WTC11 (cell line): ENCODE measurements around the gene BZW2. TPM values are rescaled to one million over a fixed set of nuclear protein-coding genes. Genes with fewer than 3 reads are reported as not detected.

ENCODE experiments used
- ATAC-seq: fragments of 200-7000 bp; cut with Tn5 transposase; 2 replicates; pipeline ENCODE4 v1.10.0; 2021; ENCODE audit warnings: mild to moderate bottlenecking, moderate library complexity
- CTCF ChIA-PET: fragments of 300-600 bp; sonication (Branson Sonifier 250); formaldehyde crosslinking; loops from one replicate; lab custom pipeline; 2021; ENCODE audit warnings: antibody characterized with exemption; lab: Charles Lee
- POLR2A ChIA-PET: fragments of 350-600 bp; sonication (Branson Sonifier 250); formaldehyde crosslinking; loops from one replicate; lab custom pipeline; 2021; ENCODE audit warnings: antibody characterized with exemption; lab: Charles Lee
- DNase-seq: peaks from one replicate; pipeline ENCODE4 v3.0.0; 2021; ENCODE audit warnings: low spot score
- H3K27ac Mint-ChIP-seq: 2 replicates; pipeline ENCODE4 v1.8.0; 2021; ENCODE audit warnings: mixed read lengths
- H3K27me3 Mint-ChIP-seq: 2 replicates; pipeline ENCODE4 v1.8.0; 2021; ENCODE audit warnings: low read depth, mild to moderate bottlenecking, moderate library complexity, mixed read lengths
- H3K36me3 Mint-ChIP-seq: 2 replicates; pipeline ENCODE4 v1.8.0; 2021; ENCODE audit warnings: mixed read lengths
- H3K4me1 Mint-ChIP-seq: 2 replicates; pipeline ENCODE4 v1.8.0; 2022; ENCODE audit warnings: mixed read lengths
- H3K4me3 Mint-ChIP-seq: 2 replicates; pipeline ENCODE4 v1.8.0; 2021; ENCODE audit warnings: mild to moderate bottlenecking, moderate library complexity, mixed read lengths
- H3K9me3 Mint-ChIP-seq: 2 replicates; pipeline ENCODE4 v1.8.0; 2021; ENCODE audit warnings: mixed read lengths
- ATF1 ChIP-seq: sonication (generic); formaldehyde crosslinking; IDR thresholded peaks from 2 replicates; pipeline ENCODE4 v1.8.1; 2023; ENCODE audit warnings: mild to moderate bottlenecking, moderate library complexity, missing genetic modification reagents
- ELF4 ChIP-seq: sonication (generic); formaldehyde crosslinking; IDR thresholded peaks from 2 replicates; pipeline ENCODE4 v1.8.1; 2022; ENCODE audit warnings: low read depth, mild to moderate bottlenecking, moderate library complexity, missing genetic modification reagents
- FOXJ3 ChIP-seq: sonication (generic); formaldehyde crosslinking; IDR thresholded peaks from 2 replicates; pipeline ENCODE4 v1.9.0; 2021; ENCODE audit warnings: missing genetic modification reagents, mild to moderate bottlenecking, borderline replicate concordance
- GABPB1 ChIP-seq: sonication (generic); formaldehyde crosslinking; IDR thresholded peaks from 2 replicates; pipeline ENCODE4 v1.8.1; 2023; ENCODE audit warnings: mild to moderate bottlenecking, missing genetic modification reagents
- JUN ChIP-seq: sonication (generic); formaldehyde crosslinking; IDR thresholded peaks from 2 replicates; pipeline ENCODE4 v1.8.0; 2023; ENCODE audit warnings: mild to moderate bottlenecking, missing genetic modification reagents
- NFE2L1 ChIP-seq: sonication (generic); formaldehyde crosslinking; IDR thresholded peaks from 2 replicates; pipeline ENCODE4 v1.8.1; 2023; ENCODE audit warnings: missing genetic modification reagents
- NR1H2 ChIP-seq: sonication (generic); formaldehyde crosslinking; IDR thresholded peaks from 2 replicates; pipeline ENCODE4 v1.9.0; 2021; ENCODE audit warnings: mild to moderate bottlenecking, moderate library complexity, missing genetic modification reagents
- RELA ChIP-seq: sonication (generic); formaldehyde crosslinking; IDR thresholded peaks from 2 replicates; pipeline ENCODE4 v1.8.1; 2022; ENCODE audit warnings: missing genetic modification reagents, mild to moderate bottlenecking, borderline replicate concordance
- SMAD3 ChIP-seq: sonication (generic); formaldehyde crosslinking; IDR thresholded peaks from 2 replicates; pipeline ENCODE4 v1.8.0; 2022; ENCODE audit warnings: missing genetic modification reagents, mild to moderate bottlenecking, borderline replicate concordance
- SOX15 ChIP-seq: fragments of 250-450 bp; sonication (Bioruptor Pico); IDR thresholded peaks from 2 replicates; pipeline ENCODE4 v1.9.0; 2021; ENCODE audit warnings: mild to moderate bottlenecking
- TEAD4 ChIP-seq: sonication (generic); formaldehyde crosslinking; IDR thresholded peaks from 2 replicates; pipeline ENCODE4 v1.8.0; 2022; ENCODE audit warnings: mild to moderate bottlenecking, missing genetic modification reagents
- ZBTB21 ChIP-seq: sonication (generic); formaldehyde crosslinking; IDR thresholded peaks from 2 replicates; pipeline ENCODE4 v1.8.1; 2023; ENCODE audit warnings: mild to moderate bottlenecking, missing genetic modification reagents, borderline replicate concordance
- ZNF396 ChIP-seq: fragments of 250-450 bp; sonication (Bioruptor Pico); IDR thresholded peaks from 2 replicates; pipeline ENCODE4 v1.8.0; 2021; ENCODE audit warnings: mild to moderate bottlenecking, moderate library complexity, borderline replicate concordance
- total RNA-seq: library from RNA; stranded (reverse); gene quantifications from 3 replicates; pipeline ENCODE4 v1.2.3, GENCODE V29; 2021
- TF ChIP-seq, protein P1 (sequence below): fragments of 250-450 bp; sonication (Bioruptor Pico); IDR thresholded peaks from 2 replicates; pipeline ENCODE4 v1.9.0; 2021; ENCODE audit warnings: mild to moderate bottlenecking
- TF ChIP-seq, protein P2 (sequence below): sonication (generic); formaldehyde crosslinking; conservative IDR thresholded peaks from 2 replicates; pipeline ENCODE4 v1.8.1; 2023; ENCODE audit warnings: mild to moderate bottlenecking, low read depth, missing genetic modification reagents, moderate library complexity
- TF ChIP-seq, protein P3 (sequence below): sonication (generic); formaldehyde crosslinking; IDR thresholded peaks from 2 replicates; pipeline ENCODE4 v1.8.0; 2022; ENCODE audit warnings: mild to moderate bottlenecking, missing genetic modification reagents
- TF ChIP-seq, protein P4 (sequence below): sonication (generic); formaldehyde crosslinking; IDR thresholded peaks from 2 replicates; pipeline ENCODE4 v1.8.0; 2022; ENCODE audit warnings: mild to moderate bottlenecking, missing genetic modification reagents
- TF ChIP-seq, protein P5 (sequence below): sonication (generic); formaldehyde crosslinking; IDR thresholded peaks from 2 replicates; pipeline ENCODE4 v1.8.0; 2023; ENCODE audit warnings: mild to moderate bottlenecking, missing genetic modification reagents
- TF ChIP-seq, protein P6 (sequence below): fragments of 250-450 bp; sonication (Bioruptor Pico); IDR thresholded peaks from 2 replicates; pipeline ENCODE4 v1.9.0; 2021; ENCODE audit warnings: mild to moderate bottlenecking
- TF ChIP-seq, protein P7 (sequence below): sonication (generic); formaldehyde crosslinking; IDR thresholded peaks from 2 replicates; pipeline ENCODE4 v1.8.1; 2022; ENCODE audit warnings: low read depth, missing genetic modification reagents, borderline replicate concordance
- TF ChIP-seq, protein P8 (sequence below): fragments of 250-450 bp; sonication (Bioruptor Pico); IDR thresholded peaks from 2 replicates; pipeline ENCODE4 v1.9.0; 2021; ENCODE audit warnings: moderate library complexity, mild to moderate bottlenecking, inconsistent platforms, borderline replicate concordance

Gene BZW2
- total RNA-seq, 1 experiment from 2014 or later = 105 TPM

DNA sequence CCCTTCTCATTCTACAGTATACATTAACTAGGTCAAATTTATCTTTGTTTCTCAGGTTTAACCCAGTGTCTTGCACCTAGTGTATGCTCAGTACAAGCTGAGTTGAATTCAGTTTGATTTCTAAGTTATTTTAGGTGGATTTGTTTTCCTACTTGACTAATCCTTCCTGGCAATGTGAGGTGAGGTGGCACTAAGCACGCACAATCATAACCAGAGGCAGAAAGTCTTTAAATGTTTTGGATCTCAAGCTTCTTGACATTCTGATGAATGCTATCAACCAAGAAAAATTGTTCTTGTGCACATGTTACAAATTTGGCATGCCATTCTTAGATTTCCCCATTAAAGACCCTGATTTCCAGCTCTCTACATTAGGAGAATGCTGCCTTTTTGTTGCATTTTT is 3.2 kb downstream of the BZW2 start:
- Mint-ChIP-seq H3K36me3 (no peaks in the 10 kb centered on the region), H3K27me3 (no peaks in the 10 kb centered on the region; the same call in none of the 2 replicates), H3K27ac (no peak overlapping the region), H3K4me3 (peak overlapping the region; percentile 99; the same call in 1 of the 2 replicates), H3K4me1 (peaks cover 61% of the 10 kb centered on the region), H3K9me3 (no peaks in the 10 kb centered on the region)
- DNase-seq = no peak
- ChIA-PET CTCF (no interaction called here), POLR2A (no interaction called here)
- no peak for TF ChIP-seq JUN (CRISPR knock-in tag)
- no peak for TF ChIP-seq TEAD4
- TF ChIP-seq, all 79 proteins: peak for 0
- no peak for ATAC-seq

DNA sequence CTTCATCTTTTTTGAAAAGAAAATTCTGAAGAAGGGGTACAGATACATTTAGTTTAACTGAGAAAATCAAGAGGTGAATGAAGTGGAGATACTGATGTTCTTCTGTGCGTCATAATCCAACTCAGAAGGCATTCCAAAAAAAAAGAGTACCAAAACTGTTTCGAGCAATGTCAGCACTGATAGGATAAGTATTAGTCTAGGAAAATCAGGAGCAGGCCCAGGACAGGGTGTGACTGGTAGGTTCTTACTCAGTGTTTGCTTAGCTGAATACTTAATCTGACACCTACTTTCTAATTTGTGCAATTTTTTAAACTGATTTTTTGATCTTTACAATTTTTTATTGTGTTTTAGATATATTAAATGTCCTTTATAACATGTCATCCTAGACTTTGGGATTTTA is 4.3 kb downstream of the BZW2 start:
- H3K36me3 Mint-ChIP-seq = no peaks in the 10 kb centered on the region
- no peak overlapping the region for H3K4me3 Mint-ChIP-seq
- no peaks in the 10 kb centered on the region for H3K9me3 Mint-ChIP-seq
- ATAC-seq (no peak), DNase-seq (no peak)
- no peaks in the 10 kb centered on the region for H3K27me3 Mint-ChIP-seq
- CTCF ChIA-PET = no interaction called here
- peaks cover 58% of the 10 kb centered on the region for H3K4me1 Mint-ChIP-seq
- no peak overlapping the region for H3K27ac Mint-ChIP-seq
- POLR2A ChIA-PET = no interaction called here
- TF ChIP-seq SMAD3 (CRISPR knock-in tag) = no peak
- no peak for TF ChIP-seq ZNF396 (CRISPR knock-in tag)
- TF ChIP-seq, protein P1, sequence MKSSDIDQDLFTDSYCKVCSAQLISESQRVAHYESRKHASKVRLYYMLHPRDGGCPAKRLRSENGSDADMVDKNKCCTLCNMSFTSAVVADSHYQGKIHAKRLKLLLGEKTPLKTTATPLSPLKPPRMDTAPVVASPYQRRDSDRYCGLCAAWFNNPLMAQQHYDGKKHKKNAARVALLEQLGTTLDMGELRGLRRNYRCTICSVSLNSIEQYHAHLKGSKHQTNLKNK (CRISPR knock-in tag) = no peak
- TF ChIP-seq SOX15 (CRISPR knock-in tag) = no peak
- TF ChIP-seq ATF1 (CRISPR knock-in tag) = no peak
- TF ChIP-seq, protein P2, sequence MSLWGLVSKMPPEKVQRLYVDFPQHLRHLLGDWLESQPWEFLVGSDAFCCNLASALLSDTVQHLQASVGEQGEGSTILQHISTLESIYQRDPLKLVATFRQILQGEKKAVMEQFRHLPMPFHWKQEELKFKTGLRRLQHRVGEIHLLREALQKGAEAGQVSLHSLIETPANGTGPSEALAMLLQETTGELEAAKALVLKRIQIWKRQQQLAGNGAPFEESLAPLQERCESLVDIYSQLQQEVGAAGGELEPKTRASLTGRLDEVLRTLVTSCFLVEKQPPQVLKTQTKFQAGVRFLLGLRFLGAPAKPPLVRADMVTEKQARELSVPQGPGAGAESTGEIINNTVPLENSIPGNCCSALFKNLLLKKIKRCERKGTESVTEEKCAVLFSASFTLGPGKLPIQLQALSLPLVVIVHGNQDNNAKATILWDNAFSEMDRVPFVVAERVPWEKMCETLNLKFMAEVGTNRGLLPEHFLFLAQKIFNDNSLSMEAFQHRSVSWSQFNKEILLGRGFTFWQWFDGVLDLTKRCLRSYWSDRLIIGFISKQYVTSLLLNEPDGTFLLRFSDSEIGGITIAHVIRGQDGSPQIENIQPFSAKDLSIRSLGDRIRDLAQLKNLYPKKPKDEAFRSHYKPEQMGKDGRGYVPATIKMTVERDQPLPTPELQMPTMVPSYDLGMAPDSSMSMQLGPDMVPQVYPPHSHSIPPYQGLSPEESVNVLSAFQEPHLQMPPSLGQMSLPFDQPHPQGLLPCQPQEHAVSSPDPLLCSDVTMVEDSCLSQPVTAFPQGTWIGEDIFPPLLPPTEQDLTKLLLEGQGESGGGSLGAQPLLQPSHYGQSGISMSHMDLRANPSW (CRISPR knock-in tag) = no peak
- TF ChIP-seq, protein P3, sequence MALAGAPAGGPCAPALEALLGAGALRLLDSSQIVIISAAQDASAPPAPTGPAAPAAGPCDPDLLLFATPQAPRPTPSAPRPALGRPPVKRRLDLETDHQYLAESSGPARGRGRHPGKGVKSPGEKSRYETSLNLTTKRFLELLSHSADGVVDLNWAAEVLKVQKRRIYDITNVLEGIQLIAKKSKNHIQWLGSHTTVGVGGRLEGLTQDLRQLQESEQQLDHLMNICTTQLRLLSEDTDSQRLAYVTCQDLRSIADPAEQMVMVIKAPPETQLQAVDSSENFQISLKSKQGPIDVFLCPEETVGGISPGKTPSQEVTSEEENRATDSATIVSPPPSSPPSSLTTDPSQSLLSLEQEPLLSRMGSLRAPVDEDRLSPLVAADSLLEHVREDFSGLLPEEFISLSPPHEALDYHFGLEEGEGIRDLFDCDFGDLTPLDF = no peak
- TF ChIP-seq, protein P4, sequence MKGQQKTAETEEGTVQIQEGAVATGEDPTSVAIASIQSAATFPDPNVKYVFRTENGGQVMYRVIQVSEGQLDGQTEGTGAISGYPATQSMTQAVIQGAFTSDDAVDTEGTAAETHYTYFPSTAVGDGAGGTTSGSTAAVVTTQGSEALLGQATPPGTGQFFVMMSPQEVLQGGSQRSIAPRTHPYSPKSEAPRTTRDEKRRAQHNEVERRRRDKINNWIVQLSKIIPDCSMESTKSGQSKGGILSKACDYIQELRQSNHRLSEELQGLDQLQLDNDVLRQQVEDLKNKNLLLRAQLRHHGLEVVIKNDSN (CRISPR knock-in tag) = no peak
- TF ChIP-seq, protein P5, sequence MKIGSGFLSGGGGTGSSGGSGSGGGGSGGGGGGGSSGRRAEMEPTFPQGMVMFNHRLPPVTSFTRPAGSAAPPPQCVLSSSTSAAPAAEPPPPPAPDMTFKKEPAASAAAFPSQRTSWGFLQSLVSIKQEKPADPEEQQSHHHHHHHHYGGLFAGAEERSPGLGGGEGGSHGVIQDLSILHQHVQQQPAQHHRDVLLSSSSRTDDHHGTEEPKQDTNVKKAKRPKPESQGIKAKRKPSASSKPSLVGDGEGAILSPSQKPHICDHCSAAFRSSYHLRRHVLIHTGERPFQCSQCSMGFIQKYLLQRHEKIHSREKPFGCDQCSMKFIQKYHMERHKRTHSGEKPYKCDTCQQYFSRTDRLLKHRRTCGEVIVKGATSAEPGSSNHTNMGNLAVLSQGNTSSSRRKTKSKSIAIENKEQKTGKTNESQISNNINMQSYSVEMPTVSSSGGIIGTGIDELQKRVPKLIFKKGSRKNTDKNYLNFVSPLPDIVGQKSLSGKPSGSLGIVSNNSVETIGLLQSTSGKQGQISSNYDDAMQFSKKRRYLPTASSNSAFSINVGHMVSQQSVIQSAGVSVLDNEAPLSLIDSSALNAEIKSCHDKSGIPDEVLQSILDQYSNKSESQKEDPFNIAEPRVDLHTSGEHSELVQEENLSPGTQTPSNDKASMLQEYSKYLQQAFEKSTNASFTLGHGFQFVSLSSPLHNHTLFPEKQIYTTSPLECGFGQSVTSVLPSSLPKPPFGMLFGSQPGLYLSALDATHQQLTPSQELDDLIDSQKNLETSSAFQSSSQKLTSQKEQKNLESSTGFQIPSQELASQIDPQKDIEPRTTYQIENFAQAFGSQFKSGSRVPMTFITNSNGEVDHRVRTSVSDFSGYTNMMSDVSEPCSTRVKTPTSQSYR = no peak
- TF ChIP-seq, protein P6, sequence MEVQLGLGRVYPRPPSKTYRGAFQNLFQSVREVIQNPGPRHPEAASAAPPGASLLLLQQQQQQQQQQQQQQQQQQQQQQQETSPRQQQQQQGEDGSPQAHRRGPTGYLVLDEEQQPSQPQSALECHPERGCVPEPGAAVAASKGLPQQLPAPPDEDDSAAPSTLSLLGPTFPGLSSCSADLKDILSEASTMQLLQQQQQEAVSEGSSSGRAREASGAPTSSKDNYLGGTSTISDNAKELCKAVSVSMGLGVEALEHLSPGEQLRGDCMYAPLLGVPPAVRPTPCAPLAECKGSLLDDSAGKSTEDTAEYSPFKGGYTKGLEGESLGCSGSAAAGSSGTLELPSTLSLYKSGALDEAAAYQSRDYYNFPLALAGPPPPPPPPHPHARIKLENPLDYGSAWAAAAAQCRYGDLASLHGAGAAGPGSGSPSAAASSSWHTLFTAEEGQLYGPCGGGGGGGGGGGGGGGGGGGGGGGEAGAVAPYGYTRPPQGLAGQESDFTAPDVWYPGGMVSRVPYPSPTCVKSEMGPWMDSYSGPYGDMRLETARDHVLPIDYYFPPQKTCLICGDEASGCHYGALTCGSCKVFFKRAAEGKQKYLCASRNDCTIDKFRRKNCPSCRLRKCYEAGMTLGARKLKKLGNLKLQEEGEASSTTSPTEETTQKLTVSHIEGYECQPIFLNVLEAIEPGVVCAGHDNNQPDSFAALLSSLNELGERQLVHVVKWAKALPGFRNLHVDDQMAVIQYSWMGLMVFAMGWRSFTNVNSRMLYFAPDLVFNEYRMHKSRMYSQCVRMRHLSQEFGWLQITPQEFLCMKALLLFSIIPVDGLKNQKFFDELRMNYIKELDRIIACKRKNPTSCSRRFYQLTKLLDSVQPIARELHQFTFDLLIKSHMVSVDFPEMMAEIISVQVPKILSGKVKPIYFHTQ (CRISPR knock-in tag) = no peak
- TF ChIP-seq, protein P7, sequence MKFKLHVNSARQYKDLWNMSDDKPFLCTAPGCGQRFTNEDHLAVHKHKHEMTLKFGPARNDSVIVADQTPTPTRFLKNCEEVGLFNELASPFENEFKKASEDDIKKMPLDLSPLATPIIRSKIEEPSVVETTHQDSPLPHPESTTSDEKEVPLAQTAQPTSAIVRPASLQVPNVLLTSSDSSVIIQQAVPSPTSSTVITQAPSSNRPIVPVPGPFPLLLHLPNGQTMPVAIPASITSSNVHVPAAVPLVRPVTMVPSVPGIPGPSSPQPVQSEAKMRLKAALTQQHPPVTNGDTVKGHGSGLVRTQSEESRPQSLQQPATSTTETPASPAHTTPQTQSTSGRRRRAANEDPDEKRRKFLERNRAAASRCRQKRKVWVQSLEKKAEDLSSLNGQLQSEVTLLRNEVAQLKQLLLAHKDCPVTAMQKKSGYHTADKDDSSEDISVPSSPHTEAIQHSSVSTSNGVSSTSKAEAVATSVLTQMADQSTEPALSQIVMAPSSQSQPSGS (CRISPR knock-in tag) = no peak
- no peak for TF ChIP-seq RELA (CRISPR knock-in tag)
- TF ChIP-seq ELF4 (CRISPR knock-in tag) = no peak
- no peak for TF ChIP-seq FOXJ3 (CRISPR knock-in tag)
- TF ChIP-seq NFE2L1 = no peak
- TF ChIP-seq NR1H2 (CRISPR knock-in tag) = no peak
- TF ChIP-seq, protein P8, sequence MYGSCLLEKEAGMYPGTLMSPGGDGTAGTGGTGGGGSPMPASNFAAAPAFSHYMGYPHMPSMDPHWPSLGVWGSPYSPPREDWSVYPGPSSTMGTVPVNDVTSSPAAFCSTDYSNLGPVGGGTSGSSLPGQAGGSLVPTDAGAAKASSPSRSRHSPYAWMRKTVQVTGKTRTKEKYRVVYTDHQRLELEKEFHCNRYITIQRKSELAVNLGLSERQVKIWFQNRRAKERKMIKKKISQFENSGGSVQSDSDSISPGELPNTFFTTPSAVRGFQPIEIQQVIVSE = no peak
- TF ChIP-seq ZBTB21 (CRISPR knock-in tag) = no peak
- TF ChIP-seq GABPB1 = no peak
